GM19467 (cell line): Measurements from ENCODE around the gene TRIP10.
"Not testable (repeated sequence)": the region's sequence is repeated elsewhere in the genome, so short reads cannot be mapped to it uniquely, and the experiment has no call there.

Experiments
- ATAC-seq: cut with Tn5 transposase; IDR thresholded peaks from one replicate; pipeline ENCODE4 v1.9.1; 2021; ENCODE audit warnings: mild to moderate bottlenecking, moderate library complexity; ENCODE audit not compliant: unreplicated experiment

Gene TRIP10

GRCh38 chr19:6790194-6791128 is 51.0 kb downstream of the TRIP10 start:
- no peak for ATAC-seq

- no peak for ATAC-seq
These were observed 51.8 kb downstream of the TRIP10 start for GRCh38 chr19:6791237-6791636.

DNA sequence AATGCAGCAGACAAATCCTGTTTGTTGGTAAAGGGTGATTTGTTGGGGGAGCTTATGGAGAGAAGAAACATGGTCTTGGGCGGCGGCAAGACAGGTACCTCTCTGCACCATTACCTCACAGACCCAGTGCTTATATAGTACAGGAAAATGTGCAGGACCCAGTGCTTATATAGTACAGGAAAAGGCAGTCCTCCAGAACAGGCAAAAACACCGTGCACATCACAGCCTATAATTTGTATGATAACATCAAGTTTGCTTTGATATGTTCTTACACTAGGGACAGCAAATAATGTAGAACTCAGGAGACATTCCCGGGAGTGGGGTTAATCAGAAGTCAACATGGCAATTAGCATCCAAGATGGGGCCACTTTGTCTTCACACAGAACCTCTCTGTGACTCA is 53.9 kb downstream of the TRIP10 start:
- no peak for ATAC-seq

- no peak for ATAC-seq
These were observed 54.5 kb downstream of the TRIP10 start for GRCh38 chr19:6793973-6794372.

GRCh38 chr19:6794686-6795431 is 55.4 kb downstream of the TRIP10 start:
- no peak for ATAC-seq

DNA sequence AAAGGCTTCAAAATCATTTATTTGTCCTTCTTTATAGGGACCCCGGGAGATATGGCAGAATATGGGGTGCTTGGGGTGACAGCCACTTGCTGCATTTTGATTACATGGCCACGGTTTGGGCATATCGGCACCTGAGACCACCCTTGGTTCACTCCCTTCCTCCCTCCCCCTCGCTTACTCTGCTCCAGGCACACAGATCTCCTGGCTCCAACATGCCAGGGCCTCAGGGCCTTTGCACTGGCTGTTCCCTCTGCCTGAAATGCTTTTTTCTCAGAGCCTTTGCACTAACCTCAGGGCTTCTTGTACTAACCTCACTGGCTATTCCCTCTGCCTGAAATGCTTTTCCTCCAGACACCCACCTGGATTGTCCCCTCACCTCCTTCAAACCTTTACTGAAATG is 56.8 kb downstream of the TRIP10 start:
- no peak for ATAC-seq

GRCh38 chr19:6797646-6798045 is 58.2 kb downstream of the TRIP10 start:
- no peak for ATAC-seq

GRCh38 chr19:6800160-6800790 is 60.8 kb downstream of the TRIP10 start:
- ATAC-seq: not testable (repeated sequence)

- ATAC-seq: no peak
These were observed 61.6 kb downstream of the TRIP10 start for GRCh38 chr19:6800991-6801484.
